BJ (cell line): ENCODE measurements around the gene TUBGCP2. TPM values are rescaled to one million over a fixed set of nuclear protein-coding genes. Genes with fewer than 3 reads are reported as not detected.

Experiments
- CTCF ChIA-PET: fragments of 350-600 bp; formaldehyde crosslinking; extraction: SDS; loops from one replicate; lab custom pipeline; 2021; ENCODE audit warnings: antibody characterized with exemption, inconsistent platforms; lab: Yijun Ruan, JAX
- POLR2A ChIA-PET: fragments of 300-600 bp; sonication (Branson Sonifier 250); formaldehyde crosslinking; extraction: SDS; loops from one replicate; lab custom pipeline; 2021; ENCODE audit warnings: antibody characterized with exemption; lab: Charles Lee
- DNase-seq: peaks from one replicate; pipeline ENCODE4 v3.0.0-alpha.2; 2011; ENCODE audit warnings: low read depth
- H3K27me3 ChIP-seq: 2 replicates; pipeline ENCODE4 v1.6.0; 2011; ENCODE audit warnings: low read length; ENCODE audit not compliant: control insufficient read depth, insufficient read depth
- H3K36me3 ChIP-seq: 2 replicates; pipeline ENCODE4 v1.5.1; 2011; ENCODE audit warnings: low read length; ENCODE audit not compliant: control insufficient read depth, insufficient read depth
- H3K4me3 ChIP-seq: 2 replicates; pipeline ENCODE4 v1.5.1; 2011; ENCODE audit warnings: low read depth, mild to moderate bottlenecking, control low read depth, low read length
- polyA plus RNA-seq: library from polyadenylated mRNA; depleted of rRNA; stranded (reverse); fragments of >200 nt; gene quantifications from 2 replicates; pipeline ENCODE4 v1.2.3, GENCODE V29; 2011
- TF ChIP-seq, protein P1 (sequence below): IDR thresholded peaks from 2 replicates; pipeline ENCODE4 v1.5.1; 2011; ENCODE audit warnings: low read depth, mild to moderate bottlenecking, control low read depth, inconsistent platforms, low read length, moderate library complexity; ENCODE audit not compliant: insufficient read depth

TUBGCP2 gene
- polyA plus RNA-seq, 1 experiment: 55.8 TPM

DNA sequence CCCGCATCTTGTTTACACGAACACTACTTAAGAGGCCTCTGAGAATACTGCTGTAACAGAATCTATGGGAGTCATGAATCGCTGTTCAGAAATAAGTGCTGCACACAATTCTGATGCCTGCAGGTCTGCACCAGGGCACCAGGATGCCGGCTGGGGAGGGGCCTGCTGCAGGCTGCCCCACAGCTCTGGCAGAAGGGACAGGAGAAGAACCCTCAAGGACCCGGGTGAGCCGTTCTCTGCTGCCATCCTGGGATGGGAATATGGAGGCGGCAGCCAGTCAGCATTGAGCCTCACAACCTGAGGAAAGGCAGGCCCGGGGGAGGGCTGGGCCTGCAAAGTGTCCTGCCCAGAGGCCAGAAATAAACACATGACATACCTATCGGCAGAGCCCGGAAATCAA, 11.2 kb downstream of the TUBGCP2 start:
- H3K4me3 ChIP-seq: no peak overlapping the region
- DNase-seq: no peak
- POLR2A ChIA-PET: no interaction called here
- peaks cover 44% of the 10 kb centered on the region for H3K36me3 ChIP-seq
- H3K27me3 ChIP-seq: no peaks in the 10 kb centered on the region
- CTCF ChIA-PET: no interaction called here
- TF ChIP-seq, protein P1, sequence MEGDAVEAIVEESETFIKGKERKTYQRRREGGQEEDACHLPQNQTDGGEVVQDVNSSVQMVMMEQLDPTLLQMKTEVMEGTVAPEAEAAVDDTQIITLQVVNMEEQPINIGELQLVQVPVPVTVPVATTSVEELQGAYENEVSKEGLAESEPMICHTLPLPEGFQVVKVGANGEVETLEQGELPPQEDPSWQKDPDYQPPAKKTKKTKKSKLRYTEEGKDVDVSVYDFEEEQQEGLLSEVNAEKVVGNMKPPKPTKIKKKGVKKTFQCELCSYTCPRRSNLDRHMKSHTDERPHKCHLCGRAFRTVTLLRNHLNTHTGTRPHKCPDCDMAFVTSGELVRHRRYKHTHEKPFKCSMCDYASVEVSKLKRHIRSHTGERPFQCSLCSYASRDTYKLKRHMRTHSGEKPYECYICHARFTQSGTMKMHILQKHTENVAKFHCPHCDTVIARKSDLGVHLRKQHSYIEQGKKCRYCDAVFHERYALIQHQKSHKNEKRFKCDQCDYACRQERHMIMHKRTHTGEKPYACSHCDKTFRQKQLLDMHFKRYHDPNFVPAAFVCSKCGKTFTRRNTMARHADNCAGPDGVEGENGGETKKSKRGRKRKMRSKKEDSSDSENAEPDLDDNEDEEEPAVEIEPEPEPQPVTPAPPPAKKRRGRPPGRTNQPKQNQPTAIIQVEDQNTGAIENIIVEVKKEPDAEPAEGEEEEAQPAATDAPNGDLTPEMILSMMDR: no peak

GRCh38 chr10:133295426-133296320, 13.0 kb downstream of the TUBGCP2 start:
- H3K27me3 ChIP-seq: no peaks in the 10 kb centered on the region
- DNase-seq: no peak
- ChIA-PET POLR2A (no interaction called here), CTCF (interaction anchor here (1.0 kb wide), 1 partner anchor 11 kb away, joined by 6 read pairs; no protein-coding TSS in a partner anchor)
- H3K36me3 ChIP-seq: peaks cover 43% of the 10 kb centered on the region
- TF ChIP-seq, protein P1: no peak
- no peak overlapping the region for H3K4me3 ChIP-seq

DNA sequence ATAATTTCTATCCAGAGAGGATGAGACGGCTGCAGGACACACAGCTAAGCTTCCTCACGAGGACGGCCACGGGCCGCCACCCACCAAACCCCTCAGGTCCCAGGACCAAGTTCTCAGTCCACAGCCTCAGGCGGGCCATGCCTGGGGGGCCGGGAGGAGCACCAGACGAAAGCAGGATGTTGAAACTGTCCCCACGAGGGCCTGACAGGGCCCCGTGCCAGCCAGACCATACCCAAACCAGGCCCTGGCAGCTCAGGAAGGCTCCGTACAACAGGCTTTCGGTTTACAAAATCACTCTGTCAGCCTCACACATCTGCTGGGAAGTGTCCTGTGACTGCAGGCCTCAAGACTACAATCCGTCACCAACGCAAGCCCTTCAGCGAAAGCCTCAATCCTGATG, 14.5 kb downstream of the TUBGCP2 start:
- DNase-seq: no peak
- ChIA-PET CTCF (interaction anchor here (0.6 kb wide), 1 partner anchor 13 kb away, joined by 3 read pairs; no protein-coding TSS in a partner anchor), POLR2A (interaction anchor here (0.6 kb wide), 1 partner anchor 264 kb away, joined by 4 read pairs; no protein-coding TSS in a partner anchor)
- H3K36me3 ChIP-seq: peaks cover 45% of the 10 kb centered on the region
- TF ChIP-seq, protein P1: no peak
- no peak overlapping the region for H3K4me3 ChIP-seq
- no peaks in the 10 kb centered on the region for H3K27me3 ChIP-seq

- Histone ChIP-seq H3K27me3 (no peaks in the 10 kb centered on the region), H3K4me3 (no peak overlapping the region), H3K36me3 (peaks cover 47% of the 10 kb centered on the region)
- ChIA-PET POLR2A (no interaction called here), CTCF (interaction anchor here (0.6 kb wide), 1 partner anchor 14 kb away, joined by 3 read pairs; no protein-coding TSS in a partner anchor)
- TF ChIP-seq, protein P1: no peak
- DNase-seq: no peak
Measured at GRCh38 chr10:133293810-133294119, 14.9 kb downstream of the TUBGCP2 start.

DNA sequence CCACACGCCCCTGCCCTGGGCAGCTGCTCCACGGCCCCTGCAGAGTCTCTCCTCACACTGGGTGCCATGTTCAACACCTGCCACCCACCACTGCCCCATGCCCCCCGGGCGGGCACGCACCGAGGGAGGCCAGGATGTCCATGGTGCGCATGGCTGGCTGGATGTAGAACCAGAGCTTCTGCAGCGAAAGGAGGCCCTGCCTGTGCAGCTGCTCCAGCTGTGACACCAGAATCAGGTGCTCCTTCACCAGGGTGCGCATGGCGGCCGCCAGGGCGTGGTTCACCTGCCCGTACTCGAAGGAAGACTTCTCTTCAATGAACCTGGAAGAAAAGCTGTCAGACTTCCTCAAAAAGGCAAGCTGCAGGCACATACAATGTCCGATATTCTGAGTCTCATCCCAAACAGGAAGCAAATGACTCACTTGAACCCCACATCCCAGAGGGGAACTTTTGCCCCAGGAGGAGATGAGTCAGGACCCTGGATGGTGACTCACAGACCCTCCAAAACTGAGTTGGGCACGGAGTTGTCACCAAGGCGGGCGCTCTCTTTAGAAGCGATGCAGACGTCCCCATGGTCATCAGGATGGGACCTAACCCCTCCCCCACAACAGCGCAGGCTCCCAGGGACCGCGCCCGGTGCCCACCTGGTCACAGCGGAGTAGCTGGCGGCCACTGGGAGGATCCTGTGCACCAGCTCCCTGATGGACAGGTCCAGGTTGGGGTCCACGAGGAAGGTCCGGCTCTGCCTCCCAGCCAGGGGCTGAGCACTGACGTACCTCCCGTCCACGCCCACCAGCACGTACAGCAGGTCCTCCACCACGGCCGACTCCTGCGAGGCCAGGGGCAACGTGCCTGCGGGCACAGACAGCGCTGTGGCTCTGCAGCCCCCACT, 15.5 kb downstream of the TUBGCP2 start:
- H3K36me3 ChIP-seq: peaks cover 47% of the 10 kb centered on the region
- ChIA-PET POLR2A (no interaction called here), CTCF (interaction anchor here (0.5 to 0.8 kb wide), 5 partner anchors 9 to 150 kb away, joined by 3 to 7 read pairs (median 3); no protein-coding TSS in a partner anchor)
- DNase-seq: peak; percentile 52
- H3K4me3 ChIP-seq: no peak overlapping the region
- TF ChIP-seq, protein P1: no peak
- no peaks in the 10 kb centered on the region for H3K27me3 ChIP-seq
